HCT116 (cell line): ENCODE results near the gene NTSR1.

Experiments
- CTCF ChIP-seq, 3 experiments: fragments of 200-600 bp in 1 of 3; sonication (generic) in 1 of 3; IDR thresholded peaks in 2 of 3; conservative IDR thresholded peaks in 1 of 3; 2 replicates each; pipeline ENCODE4 v1.5.1; 2012 to 2017; ENCODE audit warnings: low read depth in 2 of 3, low read length in 2 of 3, antibody characterized with exemption in 1 of 3, borderline replicate concordance in 1 of 3, control low read depth in 1 of 3, mild to moderate bottlenecking in 1 of 3, mixed read lengths in 1 of 3, mixed run types in 1 of 3, moderate library complexity in 1 of 3; ENCODE audit not compliant: insufficient read depth in 1 of 3
- EZH2phosphoT487 ChIP-seq: fragments of 200-600 bp; IDR thresholded peaks from 2 replicates; pipeline ENCODE4 v1.6.1; 2018; ENCODE audit warnings: antibody characterized with exemption, borderline replicate concordance
- FOSL1 ChIP-seq: IDR thresholded peaks from 2 replicates; pipeline ENCODE4 v1.6.1; 2012; ENCODE audit warnings: low read depth
- POLR2A ChIP-seq: IDR thresholded peaks from 2 replicates; pipeline ENCODE4 v1.7.0; 2011; ENCODE audit warnings: borderline replicate concordance; ENCODE audit not compliant: insufficient read depth, insufficient read length; ENCODE audit errors: extremely low read depth
- POLR2AphosphoS5 ChIP-seq: IDR thresholded peaks from 2 replicates; pipeline ENCODE4 v1.6.1; 2011; ENCODE audit warnings: mild to moderate bottlenecking, low read depth, low read length, moderate library complexity
- RAD21 ChIP-seq: IDR thresholded peaks from 2 replicates; pipeline ENCODE4 v1.6.1; 2012; ENCODE audit warnings: low read depth, mild to moderate bottlenecking
- REST ChIP-seq: IDR thresholded peaks from 2 replicates; pipeline ENCODE4 v1.6.1; 2012; ENCODE audit warnings: low read depth
- SP1 ChIP-seq: IDR thresholded peaks from 2 replicates; pipeline ENCODE4 v1.6.1; 2012; ENCODE audit warnings: low read depth
- TCF7L2 ChIP-seq: IDR thresholded peaks from 2 replicates; pipeline ENCODE4 v1.7.0; 2011; ENCODE audit warnings: borderline replicate concordance, inconsistent platforms; ENCODE audit not compliant: insufficient read depth, insufficient read length; ENCODE audit errors: extremely low read depth
- ZFX ChIP-seq: fragments of 450-650 bp; IDR thresholded peaks from 2 replicates; pipeline ENCODE4 v1.6.1; 2017
- ZNF274 ChIP-seq: fragments of 200-500 bp; sonication (Bioruptor generic); IDR thresholded peaks from 2 replicates; pipeline ENCODE4 v1.6.1; 2014; ENCODE audit warnings: mild to moderate bottlenecking, low read depth, low read length, inconsistent platforms

- TF ChIP-seq POLR2A (no peak), POLR2AphosphoS5 (no peak), CTCF (IDR thresholded peaks at IDR 0.05 in 2 of 3, conservative IDR thresholded peaks at IDR 0.05 in 1 of 3; ENCODE audit: borderline replicate concordance in 1 of 3, insufficient read depth in 1 of 3, low read depth in 2 of 3, low read length in 2 of 3) (no peak), EZH2phosphoT487 (no peak), RAD21 (no peak), REST (no peak), SP1 (no peak), ZNF274 (no peak), ZFX (no peak), FOSL1 (no peak), TCF7L2 (no peak)
Observed at GRCh38 chr20:62675156-62675876, 33.3 kb upstream of the NTSR1 start.
